PFSK-1 (cell line): Measurements from ENCODE around the gene EDC3.

Experiments used
- FOXP2 ChIP-seq: optimal IDR thresholded peaks from 2 replicates; pipeline ENCODE3; 2011; ENCODE audit warnings: borderline replicate concordance, control low read depth, inconsistent platforms; ENCODE audit not compliant: insufficient read depth; ENCODE audit errors: extremely low read length, extremely low read depth
- POLR2AphosphoS5 ChIP-seq: IDR thresholded peaks from 2 replicates; pipeline ENCODE4 v1.6.1; 2012; ENCODE audit warnings: low read depth, mild to moderate bottlenecking, control low read depth, low read length, moderate library complexity
- SIN3A ChIP-seq: IDR thresholded peaks from 2 replicates; pipeline ENCODE4 v1.6.1; 2012; ENCODE audit warnings: mild to moderate bottlenecking, low read length, moderate library complexity, borderline replicate concordance; ENCODE audit not compliant: insufficient read depth
- TAF1 ChIP-seq: IDR thresholded peaks from 2 replicates; pipeline ENCODE4 v1.6.1; 2012; ENCODE audit warnings: low read length, control low read depth, borderline replicate concordance; ENCODE audit not compliant: insufficient read depth
- TF ChIP-seq, protein P1 (sequence below), 2 experiments: IDR thresholded peaks; 2 replicates each; pipeline versions ENCODE4 v1.6.1 to v1.8.0; 2011 to 2012; ENCODE audit warnings: low read depth in 2 of 2, low read length in 2 of 2, control low read depth in 1 of 2, inconsistent platforms in 1 of 2, mild to moderate bottlenecking in 1 of 2, moderate library complexity in 1 of 2; ENCODE audit not compliant: insufficient read depth in 1 of 2

The EDC3 gene

GRCh38 chr15:74667975-74668374, 27.8 kb downstream of the EDC3 start:
- no peak for TF ChIP-seq TAF1
- no peak for TF ChIP-seq POLR2AphosphoS5
- no peak for TF ChIP-seq FOXP2
- TF ChIP-seq SIN3A, result no peak
- TF ChIP-seq, protein P1, sequence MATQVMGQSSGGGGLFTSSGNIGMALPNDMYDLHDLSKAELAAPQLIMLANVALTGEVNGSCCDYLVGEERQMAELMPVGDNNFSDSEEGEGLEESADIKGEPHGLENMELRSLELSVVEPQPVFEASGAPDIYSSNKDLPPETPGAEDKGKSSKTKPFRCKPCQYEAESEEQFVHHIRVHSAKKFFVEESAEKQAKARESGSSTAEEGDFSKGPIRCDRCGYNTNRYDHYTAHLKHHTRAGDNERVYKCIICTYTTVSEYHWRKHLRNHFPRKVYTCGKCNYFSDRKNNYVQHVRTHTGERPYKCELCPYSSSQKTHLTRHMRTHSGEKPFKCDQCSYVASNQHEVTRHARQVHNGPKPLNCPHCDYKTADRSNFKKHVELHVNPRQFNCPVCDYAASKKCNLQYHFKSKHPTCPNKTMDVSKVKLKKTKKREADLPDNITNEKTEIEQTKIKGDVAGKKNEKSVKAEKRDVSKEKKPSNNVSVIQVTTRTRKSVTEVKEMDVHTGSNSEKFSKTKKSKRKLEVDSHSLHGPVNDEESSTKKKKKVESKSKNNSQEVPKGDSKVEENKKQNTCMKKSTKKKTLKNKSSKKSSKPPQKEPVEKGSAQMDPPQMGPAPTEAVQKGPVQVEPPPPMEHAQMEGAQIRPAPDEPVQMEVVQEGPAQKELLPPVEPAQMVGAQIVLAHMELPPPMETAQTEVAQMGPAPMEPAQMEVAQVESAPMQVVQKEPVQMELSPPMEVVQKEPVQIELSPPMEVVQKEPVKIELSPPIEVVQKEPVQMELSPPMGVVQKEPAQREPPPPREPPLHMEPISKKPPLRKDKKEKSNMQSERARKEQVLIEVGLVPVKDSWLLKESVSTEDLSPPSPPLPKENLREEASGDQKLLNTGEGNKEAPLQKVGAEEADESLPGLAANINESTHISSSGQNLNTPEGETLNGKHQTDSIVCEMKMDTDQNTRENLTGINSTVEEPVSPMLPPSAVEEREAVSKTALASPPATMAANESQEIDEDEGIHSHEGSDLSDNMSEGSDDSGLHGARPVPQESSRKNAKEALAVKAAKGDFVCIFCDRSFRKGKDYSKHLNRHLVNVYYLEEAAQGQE (IDR thresholded peaks at IDR 0.05; ENCODE audit: insufficient read depth in 1 of 2, low read depth in 2 of 2, low read length in 2 of 2), result no peak

- TF ChIP-seq TAF1, result no peak
- no peak for TF ChIP-seq SIN3A
- TF ChIP-seq FOXP2, result no peak
- no peak for TF ChIP-seq POLR2AphosphoS5
These were observed 31.2 kb downstream of the EDC3 start for GRCh38 chr15:74664670-74665069.

DNA sequence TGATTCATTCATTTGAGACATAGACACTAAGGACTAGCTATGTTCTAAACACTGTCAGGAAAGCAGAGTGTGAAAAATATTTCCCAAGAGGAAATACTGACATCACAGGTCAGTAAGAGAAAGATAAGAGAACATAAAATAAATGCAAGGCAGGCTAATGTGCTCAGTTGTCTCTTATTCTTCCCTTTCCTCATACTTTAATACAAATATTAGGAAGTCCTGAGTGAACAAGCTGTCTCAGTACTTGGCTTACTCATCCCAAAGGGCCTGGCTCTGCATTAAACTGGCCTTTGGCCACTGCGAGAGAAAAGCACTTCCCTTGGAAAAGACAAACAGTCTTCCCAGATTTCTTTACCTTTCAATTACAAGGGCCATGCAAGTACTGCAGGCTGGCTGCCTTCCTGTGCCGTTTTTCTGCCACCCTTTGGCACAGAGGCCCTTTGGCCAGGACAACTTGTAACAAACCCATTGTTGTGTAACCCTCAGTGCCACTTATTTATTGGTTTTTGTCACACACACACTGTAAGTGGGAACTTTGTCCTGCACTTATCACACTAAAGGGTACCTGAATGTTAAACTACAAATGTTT, 31.7 kb downstream of the EDC3 start:
- TF ChIP-seq TAF1 (no peak), FOXP2 (no peak), SIN3A (no peak), POLR2AphosphoS5 (no peak)
- TF ChIP-seq, protein P1 (IDR thresholded peaks at IDR 0.05; ENCODE audit: insufficient read depth in 1 of 2, low read depth in 2 of 2, low read length in 2 of 2), result no peak

GRCh38 chr15:74663303-74664027, 32.4 kb downstream of the EDC3 start:
- no peak for TF ChIP-seq POLR2AphosphoS5
- no peak for TF ChIP-seq TAF1
- no peak for TF ChIP-seq FOXP2
- no peak for TF ChIP-seq SIN3A
- TF ChIP-seq, protein P1 (IDR thresholded peaks at IDR 0.05; ENCODE audit: insufficient read depth in 1 of 2, low read depth in 2 of 2, low read length in 2 of 2), result no peak

DNA sequence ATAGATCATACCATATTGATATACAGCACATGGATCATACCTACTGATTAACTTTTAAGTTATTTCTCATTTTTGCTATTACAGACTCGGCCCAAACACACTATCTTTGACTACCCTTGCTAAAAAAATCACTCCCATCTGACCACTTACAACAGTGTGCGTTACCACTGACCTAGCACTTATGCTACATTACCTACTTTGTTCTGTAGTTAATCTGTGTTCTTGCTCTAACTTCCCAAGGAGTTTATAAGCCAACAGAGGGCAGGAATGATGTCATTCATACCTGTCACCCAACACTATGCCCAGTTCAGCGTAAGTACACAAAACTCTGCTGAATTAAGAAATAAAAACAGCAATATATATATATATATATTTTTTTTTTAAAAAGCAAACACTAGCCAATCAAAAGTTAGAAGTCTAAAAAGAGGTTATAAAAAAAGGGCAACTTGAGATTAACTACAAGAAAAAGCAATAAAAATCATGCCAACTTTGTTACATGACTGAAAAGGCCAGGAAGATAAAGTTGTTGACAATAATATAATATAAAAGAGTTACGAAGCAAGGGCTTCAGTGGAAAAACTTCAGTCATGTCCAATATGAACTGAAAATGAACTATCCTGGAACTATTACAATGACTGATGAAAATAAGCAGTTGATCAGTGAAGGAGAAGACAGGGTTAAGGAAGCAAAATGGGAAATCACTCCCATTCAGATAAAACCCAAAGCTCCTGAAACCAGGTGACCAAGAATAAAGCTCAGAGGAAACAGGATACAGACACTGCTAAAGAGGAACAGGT, 33.6 kb downstream of the EDC3 start:
- TF ChIP-seq, protein P1 (IDR thresholded peaks at IDR 0.05; ENCODE audit: insufficient read depth in 1 of 2, low read depth in 2 of 2, low read length in 2 of 2), result no peak
